IMR-90 (cell line): ENCODE data around the gene CACNA2D4. TPM values are rescaled to one million over a fixed set of nuclear protein-coding genes. Genes with fewer than 3 reads are reported as not detected.
A peak's percentile ranks its signal among the peaks of the same experiment; 100 is the strongest.

Source experiments
- ATAC-seq: fragments of 200-7000 bp; cut with Tn5 transposase; 2 replicates; pipeline ENCODE4 v1.9.1; 2020; ENCODE audit warnings: low read depth, mild to moderate bottlenecking, moderate library complexity
- BruUV-seq: library from RNA; stranded (reverse); fragments of 400-500 nt; replicated peaks from 2 replicates; lab custom pipeline; 2021; lab: Mats Ljungman, UMichigan
- CTCF ChIA-PET: fragments of 300-600 bp; formaldehyde crosslinking; extraction: SDS; loops from one replicate; lab custom pipeline; 2021; ENCODE audit warnings: antibody characterized with exemption; lab: Yijun Ruan, JAX
- POLR2A ChIA-PET: fragments of 300-600 bp; sonication (Branson Sonifier 250); formaldehyde crosslinking; loops from one replicate; lab custom pipeline; 2022; ENCODE audit warnings: antibody characterized with exemption; ENCODE audit not compliant: unreplicated experiment; lab: Charles Lee
- DNase-seq: peaks from one replicate; pipeline ENCODE4 v3.0.0; 2013
- H2AFZ ChIP-seq: replicated peaks from 2 replicates; pipeline ENCODE3; 2013; ENCODE audit warnings: low read length, mild to moderate bottlenecking; ENCODE audit not compliant: poor library complexity
- H2AK5ac ChIP-seq: 2 replicates; pipeline ENCODE4 v1.6.1; 2013; ENCODE audit warnings: low read depth, low read length, inconsistent platforms
- H2AK9ac ChIP-seq: replicated peaks from 2 replicates; pipeline ENCODE3; 2013; ENCODE audit warnings: mild to moderate bottlenecking, low read depth, low read length, moderate library complexity; ENCODE audit not compliant: poor library complexity
- H2BK120ac ChIP-seq: 2 replicates; pipeline ENCODE4 v1.6.1; 2013; ENCODE audit warnings: low read depth, low read length, inconsistent platforms
- H2BK15ac ChIP-seq: 3 replicates; pipeline ENCODE4 v1.6.1; 2013; ENCODE audit warnings: low read depth, low read length, inconsistent platforms
- H2BK20ac ChIP-seq: 2 replicates; pipeline ENCODE4 v1.6.1; 2013; ENCODE audit warnings: low read depth, mild to moderate bottlenecking, inconsistent platforms, low read length, moderate library complexity
- H2BK5ac ChIP-seq: 2 replicates; pipeline ENCODE4 v1.6.1; 2013; ENCODE audit warnings: mild to moderate bottlenecking, low read depth, low read length, inconsistent platforms; ENCODE audit not compliant: poor library complexity, severe bottlenecking
- H3K14ac ChIP-seq: replicated peaks from 2 replicates; pipeline ENCODE4 v1.6.1; 2013; ENCODE audit warnings: low read depth, low read length, inconsistent platforms
- H3K18ac ChIP-seq: 2 replicates; pipeline ENCODE4 v1.6.1; 2013; ENCODE audit warnings: low read depth, low read length, control low read depth
- H3K23ac ChIP-seq: 2 replicates; pipeline ENCODE4 v1.6.1; 2013; ENCODE audit warnings: low read depth, low read length, inconsistent platforms
- H3K27ac ChIP-seq: 2 replicates; pipeline ENCODE4 v1.5.1; 2013; ENCODE audit warnings: mild to moderate bottlenecking, control low read depth, low read length; ENCODE audit not compliant: insufficient read depth
- H3K27me3 ChIP-seq: 2 replicates; pipeline ENCODE4 v1.6.1; 2013; ENCODE audit warnings: low read length; ENCODE audit not compliant: control insufficient read depth, insufficient read depth
- H3K36me3 ChIP-seq: 2 replicates; pipeline ENCODE4 v1.6.1; 2013; ENCODE audit warnings: low read length, mixed read lengths; ENCODE audit not compliant: control insufficient read depth, insufficient read depth
- H3K4ac ChIP-seq: 2 replicates; pipeline ENCODE4 v1.6.1; 2013; ENCODE audit warnings: low read depth, low read length, inconsistent platforms
- H3K4me1 ChIP-seq: 2 replicates; pipeline ENCODE4 v1.6.1; 2013; ENCODE audit warnings: low read length, mixed read lengths; ENCODE audit not compliant: control insufficient read depth, insufficient read depth
- H3K4me2 ChIP-seq: 2 replicates; pipeline ENCODE4 v1.6.1; 2013; ENCODE audit warnings: low read depth, mild to moderate bottlenecking, control low read depth, low read length, moderate library complexity
- H3K4me3 ChIP-seq: 2 replicates; pipeline ENCODE4 v1.5.1; 2013; ENCODE audit warnings: low read depth, mild to moderate bottlenecking, control low read depth, low read length, moderate library complexity; ENCODE audit not compliant: insufficient read depth
- H3K56ac ChIP-seq: 2 replicates; pipeline ENCODE4 v1.6.1; 2013; ENCODE audit warnings: low read length, inconsistent platforms; ENCODE audit not compliant: insufficient read depth; ENCODE audit errors: extremely low read depth
- H3K79me1 ChIP-seq, 2 experiments: 2 replicates each; pipeline ENCODE4 v1.6.1; 2013; ENCODE audit warnings: low read length in 2 of 2, inconsistent platforms in 1 of 2, low read depth in 1 of 2
- H3K9ac ChIP-seq: 2 replicates; pipeline ENCODE4 v1.6.1; 2013; ENCODE audit warnings: low read depth, low read length, control low read depth
- H3K9me1 ChIP-seq: 2 replicates; pipeline ENCODE4 v1.6.1; 2013; ENCODE audit warnings: low read length, inconsistent platforms; ENCODE audit not compliant: insufficient read depth
- H3K9me3 ChIP-seq: 2 replicates; pipeline ENCODE4 v1.6.1; 2013; ENCODE audit warnings: low read length; ENCODE audit not compliant: control insufficient read depth, insufficient read depth
- H4K20me1 ChIP-seq: 2 replicates; pipeline ENCODE4 v1.6.1; 2013; ENCODE audit warnings: low read length, inconsistent platforms; ENCODE audit not compliant: insufficient read depth
- H4K5ac ChIP-seq: 2 replicates; pipeline ENCODE4 v1.6.1; 2013; ENCODE audit warnings: mild to moderate bottlenecking, low read depth, low read length, control low read depth
- H4K8ac ChIP-seq, 2 experiments: 2 replicates each; pipeline ENCODE4 v1.6.1; 2013; ENCODE audit warnings: low read depth in 2 of 2, low read length in 2 of 2, control low read depth in 1 of 2, inconsistent platforms in 1 of 2
- H4K91ac ChIP-seq: 2 replicates; pipeline ENCODE4 v1.6.1; 2013; ENCODE audit warnings: low read depth, low read length, inconsistent platforms; ENCODE audit not compliant: insufficient read depth
- CEBPB ChIP-seq: IDR thresholded peaks from 2 replicates; pipeline ENCODE4 v1.6.1; 2012; ENCODE audit warnings: low read depth, low read length, improper control_type of control experiment
- USF2 ChIP-seq: fragments of 150-350 bp; IDR thresholded peaks from 2 replicates; pipeline ENCODE4 v1.6.1; 2017; ENCODE audit warnings: mild to moderate bottlenecking, antibody characterized with exemption, low read length, low read depth
- WGBS, 2 experiments: methylation state at CpG; one replicate each; pipeline versions ENCODE4 v1.1.5 to v1.1.7; 2013; ENCODE audit warnings: missing lambda C conversion rate in 2 of 2; ENCODE audit not compliant: insufficient read length in 1 of 2; ENCODE audit errors: extremely low coverage in 2 of 2; 5-methylcytosine and 5-hydroxymethylcytosine counted together
- dilution Hi-C: fragments of 300-500 bp; cut with HindIII; formaldehyde crosslinking; loops from one replicate; pipeline ENCODE4 v1.14.3; 2018; ENCODE audit warnings: low sequenced_read_pairs; ENCODE audit not compliant: unreplicated experiment
- in situ Hi-C: fragments of 300-500 bp; cut with MboI; formaldehyde crosslinking; loops from 3 replicates; pipeline ENCODE4 v1.14.3; 2019; ENCODE audit warnings: low sequenced_read_pairs, inconsistent platforms, mixed read lengths
- intact Hi-C: fragments of 100-400 bp; cut with micrococcal nuclease; formaldehyde crosslinking; loops from 2 replicates; pipeline ENCODE4 v1.10.0; 2022
- polyA plus RNA-seq, 3 experiments: library from polyadenylated mRNA; depleted of rRNA; stranded (reverse); fragments of >200 nt; gene quantifications; 2 replicates each; pipeline ENCODE4 v1.2.3, GENCODE V29; 2012; ENCODE audit warnings: low replicate concordance in 1 of 3
- total RNA-seq: library from RNA; depleted of rRNA; stranded (reverse); fragments of >200 nt; gene quantifications from 2 replicates; pipeline ENCODE4 v1.2.3, GENCODE V29; 2012

Gene CACNA2D4
- total and polyA plus RNA-seq, 2 of the 4 experiments (the other 2 are of a cell fraction) = 0.18 to 0.22 TPM

DNA sequence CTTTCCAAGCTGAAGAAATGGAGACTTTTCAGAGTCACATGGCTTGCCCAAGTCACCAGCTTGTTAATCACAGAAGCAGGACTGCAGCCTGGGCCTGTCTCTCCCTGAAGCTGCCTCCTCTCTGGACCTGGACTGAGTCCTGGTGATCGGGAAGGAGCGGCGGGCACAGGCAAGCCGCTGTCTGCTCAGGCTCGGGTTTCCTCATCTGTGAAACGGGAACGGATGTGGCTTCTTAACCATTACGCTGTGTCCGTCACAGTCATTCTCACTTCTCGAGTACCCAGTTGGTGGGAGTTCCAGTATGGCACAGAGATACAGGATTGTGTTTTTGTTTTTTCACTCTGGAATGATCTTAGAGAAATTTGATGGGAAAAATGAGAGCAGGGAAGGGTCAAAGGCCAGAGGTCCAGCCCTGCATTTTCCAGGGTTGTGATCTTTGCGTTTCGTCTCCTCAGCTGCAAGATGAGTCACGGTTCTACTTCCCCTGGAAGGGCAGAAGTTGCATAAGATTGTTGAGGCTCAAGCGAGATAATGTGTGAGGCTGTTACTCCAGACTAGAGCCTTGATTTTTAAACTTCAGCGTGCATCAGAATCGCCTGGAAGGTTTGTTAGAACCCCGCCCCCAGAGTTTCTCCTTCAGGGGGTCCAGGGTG, 105.7 kb downstream of the CACNA2D4 start:
- Histone ChIP-seq H3K9me1 (peaks cover 7% of the 10 kb centered on the region), H3K27me3 (peaks cover 30% of the 10 kb centered on the region), H3K79me1 (no peaks in the 10 kb centered on the region), H2BK20ac (no peak overlapping the region), H3K56ac (no peak overlapping the region), H3K9me3 (no peaks in the 10 kb centered on the region), H4K91ac (no peak overlapping the region), H3K9ac (no peak overlapping the region), H3K14ac (no peak overlapping the region), H2BK15ac (no peak overlapping the region), H2BK5ac (no peak overlapping the region), H3K36me3 (no peaks in the 10 kb centered on the region), H3K4me2 (no peak overlapping the region), H3K18ac (no peak overlapping the region), H3K27ac (no peak overlapping the region), H2BK120ac (no peak overlapping the region), H2AK9ac (no peak overlapping the region), H3K4me3 (no peak overlapping the region), H3K4me1 (no peaks in the 10 kb centered on the region; the same call in 1 of the 2 replicates), H4K20me1 (no peaks in the 10 kb centered on the region), H2AK5ac (no peak overlapping the region), H4K8ac (no peak overlapping the region), H4K5ac (no peak overlapping the region), H2AFZ (no peak overlapping the region), H3K4ac (no peak overlapping the region), H3K23ac (no peak overlapping the region)
- peak; percentile 48 for DNase-seq
- BruUV-seq = no TSS peak
- 75% methylated on average over 11 of the region's 17 CpGs; no CpG with 5 or more reads in 1 of the 2 experiments for WGBS, 2 experiments
- ChIA-PET CTCF (no interaction called here), POLR2A (no interaction called here)
- dilution Hi-C loops = no loop called here
- in situ Hi-C loops = loop anchor here (25.0 kb wide), 1 partner anchor 475 kb away; no protein-coding TSS in a partner anchor
- peak; percentile 64 for ATAC-seq
- TF ChIP-seq USF2 (no peak), CEBPB (peak; percentile 80)
- intact Hi-C loops = no loop called here
